ENCODE measurements around the gene TMEM50B. TPM values are rescaled to one million over a fixed set of nuclear protein-coding genes. Genes with fewer than 3 reads are reported as not detected.

TMEM50B gene
- total RNA-seq, 1 donor = 29.3 TPM

DNA sequence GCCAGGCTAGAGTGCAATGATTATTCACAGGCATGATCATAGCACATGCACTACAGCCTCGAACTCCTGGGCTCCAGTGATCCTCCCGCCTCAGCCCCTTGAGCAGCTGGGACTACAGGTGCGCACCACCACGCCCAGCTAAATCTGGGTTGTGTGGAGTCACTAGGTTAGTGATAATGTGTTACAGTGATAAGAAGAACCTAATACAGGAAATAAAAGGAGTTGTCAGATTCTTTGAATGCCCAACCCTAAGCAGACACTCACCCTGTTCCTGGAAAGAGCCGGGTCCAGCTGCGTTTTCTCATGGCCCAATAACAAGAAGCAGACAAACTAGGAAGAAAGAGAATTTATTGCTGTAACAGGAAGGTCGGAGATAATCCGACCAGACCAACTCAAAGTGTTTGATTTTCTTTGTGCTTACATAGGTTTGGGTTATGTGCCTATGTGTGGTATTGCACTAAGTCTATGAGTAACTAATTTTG is 67.8 kb downstream of the TMEM50B start:
- no peak for DNase-seq (ENCODE audit: insufficient read length, low spot score, missing footprints)
- Histone ChIP-seq H2AFZ (ENCODE audit: low read length) (no peak overlapping the region), H3K4me2 (ENCODE audit: insufficient read depth, low read length) (no peak overlapping the region), H3K27ac (ENCODE audit: low read depth, low read length) (no peak overlapping the region), H3K36me3 (ENCODE audit: insufficient read depth, low read length) (peaks cover 46% of the 10 kb centered on the region), H4K20me1 (ENCODE audit: insufficient read depth, low read length) (peaks cover 73% of the 10 kb centered on the region), H3K79me2 (ENCODE audit: insufficient read depth, low read length) (peaks cover 90% of the 10 kb centered on the region), H3K27me3 (ENCODE audit: insufficient read depth, low read length) (no peaks in the 10 kb centered on the region), H3K4me3 (ENCODE audit: insufficient read depth, low read length) (no peak overlapping the region), H3K4me1 (ENCODE audit: insufficient read depth, low read length) (peaks cover 14% of the 10 kb centered on the region), H3K9me3 (ENCODE audit: low read depth, low read length) (no peaks in the 10 kb centered on the region)
- TF ChIP-seq, protein P1, sequence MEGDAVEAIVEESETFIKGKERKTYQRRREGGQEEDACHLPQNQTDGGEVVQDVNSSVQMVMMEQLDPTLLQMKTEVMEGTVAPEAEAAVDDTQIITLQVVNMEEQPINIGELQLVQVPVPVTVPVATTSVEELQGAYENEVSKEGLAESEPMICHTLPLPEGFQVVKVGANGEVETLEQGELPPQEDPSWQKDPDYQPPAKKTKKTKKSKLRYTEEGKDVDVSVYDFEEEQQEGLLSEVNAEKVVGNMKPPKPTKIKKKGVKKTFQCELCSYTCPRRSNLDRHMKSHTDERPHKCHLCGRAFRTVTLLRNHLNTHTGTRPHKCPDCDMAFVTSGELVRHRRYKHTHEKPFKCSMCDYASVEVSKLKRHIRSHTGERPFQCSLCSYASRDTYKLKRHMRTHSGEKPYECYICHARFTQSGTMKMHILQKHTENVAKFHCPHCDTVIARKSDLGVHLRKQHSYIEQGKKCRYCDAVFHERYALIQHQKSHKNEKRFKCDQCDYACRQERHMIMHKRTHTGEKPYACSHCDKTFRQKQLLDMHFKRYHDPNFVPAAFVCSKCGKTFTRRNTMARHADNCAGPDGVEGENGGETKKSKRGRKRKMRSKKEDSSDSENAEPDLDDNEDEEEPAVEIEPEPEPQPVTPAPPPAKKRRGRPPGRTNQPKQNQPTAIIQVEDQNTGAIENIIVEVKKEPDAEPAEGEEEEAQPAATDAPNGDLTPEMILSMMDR (IDR thresholded peaks at IDR 0.05; ENCODE audit: extremely low read depth, low read depth, low read length) = no peak

DNA sequence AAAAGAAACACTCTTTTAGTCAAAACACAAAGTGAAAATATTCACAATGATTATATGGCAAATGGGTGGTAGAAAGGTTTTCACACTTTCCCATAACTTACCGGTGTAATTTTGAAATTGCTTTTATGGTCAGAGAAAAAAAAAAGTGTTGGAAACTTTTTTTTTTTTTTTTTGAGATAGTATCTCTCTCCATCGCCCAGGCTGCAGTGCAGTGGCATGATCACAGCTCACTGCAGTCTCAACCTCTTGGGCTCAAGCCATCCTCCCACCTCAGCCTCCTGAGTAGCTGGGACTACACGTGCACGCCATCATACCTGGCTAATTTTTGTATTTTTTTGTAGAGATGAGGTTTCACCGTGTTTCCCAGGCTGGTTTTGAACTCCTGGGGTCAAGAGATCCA is 73.3 kb downstream of the TMEM50B start:
- H3K27ac ChIP-seq (ENCODE audit: low read depth, low read length) = no peak overlapping the region
- no peaks in the 10 kb centered on the region for H3K9me3 ChIP-seq (ENCODE audit: low read depth, low read length)
- H3K36me3 ChIP-seq (ENCODE audit: insufficient read depth, low read length) = peaks cover 13% of the 10 kb centered on the region
- H3K4me1 ChIP-seq (ENCODE audit: insufficient read depth, low read length) = peaks cover 28% of the 10 kb centered on the region
- TF ChIP-seq, protein P1 (IDR thresholded peaks at IDR 0.05; ENCODE audit: extremely low read depth, low read depth, low read length) = no peak
- no peaks in the 10 kb centered on the region for H3K27me3 ChIP-seq (ENCODE audit: insufficient read depth, low read length)
- no peak for DNase-seq (ENCODE audit: insufficient read length, low spot score, missing footprints)
- peaks cover 71% of the 10 kb centered on the region for H3K79me2 ChIP-seq (ENCODE audit: insufficient read depth, low read length)
- H4K20me1 ChIP-seq (ENCODE audit: insufficient read depth, low read length) = peaks cover 48% of the 10 kb centered on the region
- H2AFZ ChIP-seq (ENCODE audit: low read length) = no peak overlapping the region
- H3K4me2 ChIP-seq (ENCODE audit: insufficient read depth, low read length) = no peak overlapping the region
- H3K4me3 ChIP-seq (ENCODE audit: insufficient read depth, low read length) = no peak overlapping the region

DNA sequence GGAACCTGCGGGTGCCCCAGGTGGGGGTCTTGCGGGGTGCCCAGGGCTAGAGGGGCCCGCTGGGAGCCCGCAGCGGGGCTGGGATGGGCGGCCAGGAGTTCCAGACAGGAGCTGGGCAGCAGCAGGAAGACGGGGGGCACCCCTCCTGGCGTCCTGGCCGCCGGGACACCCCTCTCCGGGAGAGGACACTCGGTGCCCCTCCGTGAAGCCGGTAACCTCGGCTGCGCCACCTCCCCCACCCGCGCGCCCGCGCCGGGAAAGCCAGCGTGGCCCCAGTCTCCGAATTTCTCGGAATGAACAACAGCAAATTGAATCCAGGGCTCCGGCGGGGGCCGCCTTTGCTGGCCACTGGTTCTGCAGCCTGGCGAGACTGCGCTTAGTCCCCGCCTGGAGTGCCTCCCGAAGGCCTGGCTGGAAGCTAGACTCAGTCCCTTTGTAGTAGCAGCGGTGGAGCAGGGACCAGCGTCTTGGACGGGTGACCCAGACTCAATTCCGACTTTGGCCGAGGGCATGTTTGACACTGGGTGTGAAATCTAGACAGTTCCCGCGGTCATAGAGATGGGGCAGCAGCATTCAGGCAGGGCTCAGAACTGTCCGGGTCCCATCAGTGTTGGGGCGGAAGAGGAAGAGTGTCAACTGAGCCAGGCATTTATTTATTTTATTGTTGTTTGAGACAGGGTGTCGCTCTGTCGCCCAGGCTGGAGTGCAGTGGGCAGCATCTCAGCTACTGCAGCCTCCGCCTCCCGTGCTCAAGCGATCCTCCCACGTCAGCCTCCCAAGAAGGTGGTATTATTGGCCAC is 75.8 kb downstream of the TMEM50B start:
- peak overlapping the region; percentile 92 for H3K4me3 ChIP-seq (ENCODE audit: insufficient read depth, low read length)
- H3K27ac ChIP-seq (ENCODE audit: low read depth, low read length) = peak overlapping the region; percentile 90
- peak overlapping the region; percentile 94 for H3K4me2 ChIP-seq (ENCODE audit: insufficient read depth, low read length)
- no peaks in the 10 kb centered on the region for H3K27me3 ChIP-seq (ENCODE audit: insufficient read depth, low read length)
- H3K9me3 ChIP-seq (ENCODE audit: low read depth, low read length) = no peaks in the 10 kb centered on the region
- peaks cover 48% of the 10 kb centered on the region for H3K79me2 ChIP-seq (ENCODE audit: insufficient read depth, low read length)
- DNase-seq (ENCODE audit: insufficient read length, low spot score, missing footprints) = peak; percentile 96
- peak overlapping the region; percentile 76 for H2AFZ ChIP-seq (ENCODE audit: low read length)
- TF ChIP-seq, protein P1 (IDR thresholded peaks at IDR 0.05; ENCODE audit: extremely low read depth, low read depth, low read length) = no peak
- H3K4me1 ChIP-seq (ENCODE audit: insufficient read depth, low read length) = peaks cover 35% of the 10 kb centered on the region
- H3K36me3 ChIP-seq (ENCODE audit: insufficient read depth, low read length) = peaks cover 5% of the 10 kb centered on the region
- H4K20me1 ChIP-seq (ENCODE audit: insufficient read depth, low read length) = peaks cover 26% of the 10 kb centered on the region

DNA sequence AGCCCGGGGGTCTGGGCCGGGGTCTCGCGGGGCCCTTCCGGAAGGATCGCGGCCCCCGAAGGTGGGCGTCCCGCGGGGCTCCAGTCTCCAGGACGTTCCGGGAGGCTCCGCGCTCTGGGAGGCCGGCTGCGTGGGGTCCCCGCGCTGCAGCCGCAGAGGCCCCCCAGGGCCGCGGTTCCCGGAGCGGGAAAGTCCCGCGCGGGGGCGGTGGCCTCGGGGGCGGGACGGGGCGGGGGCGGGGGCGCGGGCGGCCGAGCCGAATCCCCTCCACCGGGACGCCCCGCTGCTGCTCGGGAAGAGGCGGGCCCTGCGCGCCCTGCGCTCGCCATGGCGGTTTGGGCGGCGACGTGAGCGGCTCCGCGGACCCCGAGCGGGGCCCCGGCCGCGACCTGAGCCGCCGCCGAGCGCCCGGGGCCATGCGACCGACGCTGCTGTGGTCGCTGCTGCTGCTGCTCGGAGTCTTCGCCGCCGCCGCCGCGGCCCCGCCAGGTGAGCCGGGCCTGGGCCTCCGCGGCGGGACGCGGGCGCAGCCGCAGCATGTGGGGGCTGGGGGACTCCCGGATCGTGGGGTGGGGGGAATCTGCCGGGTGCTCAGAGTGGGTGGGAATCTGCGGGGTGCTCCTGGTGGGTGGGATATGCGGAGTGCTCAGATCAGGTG is 76.5 kb downstream of the TMEM50B start, which contains the start of gene IFNGR2:
TSS of gene IFNGR2 (plus strand) at position 286 of the 658 bp plus-strand sequence. CDS start at position 417, 131 bp downstream.
- no peaks in the 10 kb centered on the region for H3K27me3 ChIP-seq (ENCODE audit: insufficient read depth, low read length)
- peaks cover 43% of the 10 kb centered on the region for H3K79me2 ChIP-seq (ENCODE audit: insufficient read depth, low read length)
- peak within 1 kb of the TSS; percentile 90 for H3K27ac ChIP-seq (ENCODE audit: low read depth, low read length)
- H2AFZ ChIP-seq (ENCODE audit: low read length) = peak within 1 kb of the TSS; percentile 76
- H3K4me1 ChIP-seq (ENCODE audit: insufficient read depth, low read length) = peaks cover 35% of the 10 kb centered on the region
- DNase-seq (ENCODE audit: insufficient read length, low spot score, missing footprints) = peak; percentile 91
- peak within 1 kb of the TSS; percentile 92 for H3K4me3 ChIP-seq (ENCODE audit: insufficient read depth, low read length)
- peaks cover 5% of the 10 kb centered on the region for H3K36me3 ChIP-seq (ENCODE audit: insufficient read depth, low read length)
- H3K4me2 ChIP-seq (ENCODE audit: insufficient read depth, low read length) = peak within 1 kb of the TSS; percentile 94
- TF ChIP-seq, protein P1 (IDR thresholded peaks at IDR 0.05; ENCODE audit: extremely low read depth, low read depth, low read length) = no peak
- no peaks in the 10 kb centered on the region for H3K9me3 ChIP-seq (ENCODE audit: low read depth, low read length)
- H4K20me1 ChIP-seq (ENCODE audit: insufficient read depth, low read length) = peaks cover 23% of the 10 kb centered on the region

Data from osteoblast (primary cell).